GM06990 (cell line): ENCODE results near the gene PTGES.

Experiments
- DNase-seq: peaks from one replicate; pipeline ENCODE4 v3.0.0-alpha.2; 2011; ENCODE audit not compliant: insufficient read length; ENCODE audit errors: extremely low read depth
- H3K27me3 ChIP-seq: replicated peaks from 2 replicates; pipeline ENCODE4 v1.6.0; 2011; ENCODE audit warnings: low read length; ENCODE audit not compliant: control insufficient read depth, insufficient read depth
- H3K36me3 ChIP-seq: 2 replicates; pipeline ENCODE4 v1.5.1; 2011; ENCODE audit warnings: low read length; ENCODE audit not compliant: control insufficient read depth, insufficient read depth
- H3K4me3 ChIP-seq: replicated peaks from 2 replicates; pipeline ENCODE4 v1.5.1; 2011; ENCODE audit warnings: low read depth, mild to moderate bottlenecking, control low read depth, low read length
- CTCF ChIP-seq: IDR thresholded peaks from 2 replicates; pipeline ENCODE4 v1.5.1; 2011; ENCODE audit warnings: low read length, control low read depth, mild to moderate bottlenecking, inconsistent platforms; ENCODE audit not compliant: insufficient read depth, poor library complexity, severe bottlenecking

PTGES gene

DNA sequence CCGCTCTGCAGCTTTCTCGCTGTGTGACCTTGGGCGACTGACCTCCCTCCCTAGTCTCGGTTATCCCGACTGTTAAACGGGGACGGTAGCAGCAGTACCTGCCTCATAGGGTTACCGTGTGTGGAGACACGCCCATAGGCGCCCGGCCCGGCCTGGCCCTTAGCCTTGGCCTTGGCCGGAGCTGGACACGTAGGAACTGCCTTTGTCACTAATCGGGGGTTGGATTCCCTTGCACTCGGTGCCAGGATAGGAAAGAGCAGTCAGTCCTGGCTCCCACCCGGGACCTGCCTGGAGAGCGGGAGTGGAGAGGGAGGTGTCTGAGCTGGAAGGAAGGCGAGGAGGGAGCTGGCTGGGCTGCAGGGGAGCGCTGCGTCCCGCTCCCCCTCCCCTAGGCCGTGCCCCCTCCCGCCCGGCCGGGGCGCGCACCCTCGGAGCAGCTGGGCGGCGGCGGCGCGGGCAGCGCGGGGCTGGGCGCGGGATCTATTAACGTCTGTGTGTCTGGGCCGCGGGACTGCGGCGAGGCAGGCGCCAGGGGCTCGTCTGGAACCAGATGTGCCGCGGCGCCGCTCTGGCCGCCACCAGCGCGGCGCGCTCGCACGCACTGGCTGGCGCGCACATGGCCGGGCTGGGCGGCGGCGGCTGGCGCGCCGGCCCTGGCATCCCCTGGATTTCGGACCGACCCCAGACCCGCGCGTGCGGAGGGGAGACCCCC is 55.7 kb downstream of the PTGES start:
- Histone ChIP-seq H3K4me3 (no peak overlapping the region), H3K27me3 (peaks cover 5% of the 10 kb centered on the region), H3K36me3 (no peaks in the 10 kb centered on the region)
- DNase-seq = no peak
- TF ChIP-seq CTCF = no peak

DNA sequence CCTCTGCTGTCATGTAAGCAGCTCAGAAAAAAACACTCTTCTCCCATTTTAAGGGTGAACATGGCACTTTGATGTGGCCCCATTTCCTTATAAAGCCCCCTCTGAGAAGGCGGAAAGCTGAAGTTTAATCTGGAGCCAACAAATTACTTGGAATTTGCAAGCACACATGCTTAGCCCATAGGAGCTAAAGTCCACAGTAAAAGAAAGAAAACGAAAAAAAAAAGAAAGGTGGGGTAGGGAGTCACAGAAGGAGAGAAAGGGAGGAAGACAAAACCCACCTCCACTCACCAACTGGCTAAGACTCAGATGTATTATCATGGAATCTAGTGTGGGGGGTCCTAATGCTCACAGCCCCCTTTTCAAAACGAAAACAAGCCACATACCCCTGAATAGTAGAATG is 57.0 kb downstream of the PTGES start:
- Histone ChIP-seq H3K36me3 (no peaks in the 10 kb centered on the region), H3K27me3 (peaks cover 5% of the 10 kb centered on the region), H3K4me3 (no peak overlapping the region)
- TF ChIP-seq CTCF = no peak
- DNase-seq = no peak

GRCh38 chr9:129694243-129694646 is 58.6 kb downstream of the PTGES start:
- Histone ChIP-seq H3K36me3 (no peaks in the 10 kb centered on the region), H3K27me3 (peaks cover 5% of the 10 kb centered on the region), H3K4me3 (no peak overlapping the region)
- TF ChIP-seq CTCF = no peak
- DNase-seq = no peak

GRCh38 chr9:129693741-129694140 is 59.1 kb downstream of the PTGES start:
- no peak for DNase-seq
- H3K4me3 ChIP-seq = no peak overlapping the region
- no peak for TF ChIP-seq CTCF
- no peaks in the 10 kb centered on the region for H3K36me3 ChIP-seq
- H3K27me3 ChIP-seq = peaks cover 5% of the 10 kb centered on the region

- no peaks in the 10 kb centered on the region for H3K36me3 ChIP-seq
- peaks cover 4% of the 10 kb centered on the region for H3K27me3 ChIP-seq
- no peak for TF ChIP-seq CTCF
- DNase-seq = no peak
- H3K4me3 ChIP-seq = no peak overlapping the region
Measured at GRCh38 chr9:129692534-129692933, 60.3 kb downstream of the PTGES start.
